B cell (primary cell): Measurements from ENCODE around the gene TGFBR3.

Experiments used
- EZH2 ChIP-seq: IDR thresholded peaks from 2 replicates; pipeline ENCODE4 v1.6.1; 2012; ENCODE audit warnings: borderline replicate concordance, low read depth, mild to moderate bottlenecking, moderate library complexity, low read length; ENCODE audit not compliant: insufficient read depth, poor library complexity, severe bottlenecking
- TF ChIP-seq, protein P1 (sequence below): fragments of 200-600 bp; IDR thresholded peaks from one replicate; pipeline ENCODE4 v1.8.0; 2022; ENCODE audit warnings: antibody characterized with exemption, mild to moderate bottlenecking

DNA sequence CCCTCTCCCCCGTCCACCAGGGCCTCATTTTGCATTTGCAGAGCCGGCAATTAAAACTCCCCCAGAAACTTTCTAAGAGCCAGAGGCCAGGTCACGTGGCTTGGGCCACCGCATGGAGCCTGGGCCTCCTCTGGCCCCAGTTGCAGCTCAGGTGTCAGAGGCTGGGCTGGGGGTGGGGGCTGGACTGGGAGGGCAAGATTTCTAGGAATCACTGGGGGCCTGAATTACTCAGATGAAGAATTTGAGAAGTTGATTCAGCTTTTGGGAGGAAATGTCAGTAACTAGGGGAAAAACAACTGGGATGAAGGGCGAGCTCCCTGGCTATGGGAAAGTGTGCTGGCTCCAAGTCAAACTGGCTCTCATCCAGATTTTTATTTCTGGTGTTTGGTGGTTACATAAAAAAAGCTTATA lies 234.3 kb downstream of the TGFBR3 start:
- TF ChIP-seq, protein P1, sequence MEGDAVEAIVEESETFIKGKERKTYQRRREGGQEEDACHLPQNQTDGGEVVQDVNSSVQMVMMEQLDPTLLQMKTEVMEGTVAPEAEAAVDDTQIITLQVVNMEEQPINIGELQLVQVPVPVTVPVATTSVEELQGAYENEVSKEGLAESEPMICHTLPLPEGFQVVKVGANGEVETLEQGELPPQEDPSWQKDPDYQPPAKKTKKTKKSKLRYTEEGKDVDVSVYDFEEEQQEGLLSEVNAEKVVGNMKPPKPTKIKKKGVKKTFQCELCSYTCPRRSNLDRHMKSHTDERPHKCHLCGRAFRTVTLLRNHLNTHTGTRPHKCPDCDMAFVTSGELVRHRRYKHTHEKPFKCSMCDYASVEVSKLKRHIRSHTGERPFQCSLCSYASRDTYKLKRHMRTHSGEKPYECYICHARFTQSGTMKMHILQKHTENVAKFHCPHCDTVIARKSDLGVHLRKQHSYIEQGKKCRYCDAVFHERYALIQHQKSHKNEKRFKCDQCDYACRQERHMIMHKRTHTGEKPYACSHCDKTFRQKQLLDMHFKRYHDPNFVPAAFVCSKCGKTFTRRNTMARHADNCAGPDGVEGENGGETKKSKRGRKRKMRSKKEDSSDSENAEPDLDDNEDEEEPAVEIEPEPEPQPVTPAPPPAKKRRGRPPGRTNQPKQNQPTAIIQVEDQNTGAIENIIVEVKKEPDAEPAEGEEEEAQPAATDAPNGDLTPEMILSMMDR: no peak
- no peak for TF ChIP-seq EZH2
